ENCODE data around the gene ZBTB46. TPM values are rescaled to one million over a fixed set of nuclear protein-coding genes. Genes with fewer than 3 reads are reported as not detected.

Gene ZBTB46
- polyA plus RNA-seq, 3 donors: 13.6 to 16.0 (median 14.5) TPM

GRCh38 chr20:63749597-63750508 is 81.2 kb downstream of the ZBTB46 start:
- no peak for DNase-seq (ENCODE audit: low read depth in 3 of 3, low spot score in 2 of 3)

GRCh38 chr20:63748934-63749270 is 82.2 kb downstream of the ZBTB46 start:
- DNase-seq (ENCODE audit: low read depth in 3 of 3, low spot score in 2 of 3): no peak

GRCh38 chr20:63748070-63748933 is 82.8 kb downstream of the ZBTB46 start:
- DNase-seq (ENCODE audit: low read depth in 3 of 3, low spot score in 2 of 3): no peak

GRCh38 chr20:63747622-63748069 is 83.4 kb downstream of the ZBTB46 start:
- DNase-seq (ENCODE audit: low read depth in 3 of 3, low spot score in 2 of 3): no peak

GRCh38 chr20:63746751-63747315 is 84.2 kb downstream of the ZBTB46 start:
- no peak for DNase-seq (ENCODE audit: low read depth in 3 of 3, low spot score in 2 of 3)

GRCh38 chr20:63745961-63746731 is 84.9 kb downstream of the ZBTB46 start:
- no peak for DNase-seq (ENCODE audit: low read depth in 3 of 3, low spot score in 2 of 3)

GRCh38 chr20:63745424-63745805 is 85.6 kb downstream of the ZBTB46 start:
- DNase-seq (ENCODE audit: low read depth in 3 of 3, low spot score in 2 of 3): no peak

GRCh38 chr20:63744574-63745423 is 86.3 kb downstream of the ZBTB46 start:
- no peak for DNase-seq (ENCODE audit: low read depth in 3 of 3, low spot score in 2 of 3)

- no peak for DNase-seq (ENCODE audit: low read depth in 3 of 3, low spot score in 2 of 3)
Measured at GRCh38 chr20:63744158-63744557, 86.9 kb downstream of the ZBTB46 start.

GRCh38 chr20:63743210-63743970 is 87.7 kb downstream of the ZBTB46 start:
- no peak for DNase-seq (ENCODE audit: low read depth in 3 of 3, low spot score in 2 of 3)

- no peak for DNase-seq (ENCODE audit: low read depth in 3 of 3, low spot score in 2 of 3)
Measured at GRCh38 chr20:63742381-63743024, 88.6 kb downstream of the ZBTB46 start.

- no peak for DNase-seq (ENCODE audit: low read depth in 3 of 3, low spot score in 2 of 3)
Measured at GRCh38 chr20:63741676-63742380, 89.2 kb downstream of the ZBTB46 start.

GRCh38 chr20:63741354-63741675 is 89.7 kb downstream of the ZBTB46 start:
- no peak for DNase-seq (ENCODE audit: low read depth in 3 of 3, low spot score in 2 of 3)

- peak; percentile 60 to 76 (median 73) for DNase-seq (ENCODE audit: low read depth in 3 of 3, low spot score in 2 of 3)
Measured at GRCh38 chr20:63740627-63741353, 90.3 kb downstream of the ZBTB46 start.

GRCh38 chr20:63740070-63740626 is 90.9 kb downstream of the ZBTB46 start:
- DNase-seq (ENCODE audit: low read depth in 3 of 3, low spot score in 2 of 3): no peak

- peak; percentile 36 to 70 (median 60) for DNase-seq (ENCODE audit: low read depth in 3 of 3, low spot score in 2 of 3)
Measured at GRCh38 chr20:63739130-63740069, 91.7 kb downstream of the ZBTB46 start, which contains the start of gene SLC2A4RG. Gene SLC2A4RG (plus strand): TSS chr20:63739776. CDS start chr20:63739913, 137 bp downstream.

All from right renal cortex interstitium (tissue), 3 donors.